Tongue (tissue), 2 donors: ENCODE measurements around the gene RHBDD2. TPM values are rescaled to one million over a fixed set of nuclear protein-coding genes. Genes with fewer than 3 reads are reported as not detected.
A peak's percentile ranks its signal among the peaks of the same experiment; 100 is the strongest.
"Not testable (repeated sequence)": the region's sequence is repeated elsewhere in the genome, so short reads cannot be mapped to it uniquely, and the experiment has no call there.

Experiments
- DNase-seq: peaks from one replicate; pipeline ENCODE4 v3.0.0-alpha.2; 2015
- total RNA-seq: library from RNA; depleted of rRNA; stranded (reverse); fragments of >200 nt; gene quantifications from one replicate; pipeline ENCODE4 v1.2.3, GENCODE V29; 2014

The RHBDD2 gene
- total RNA-seq, 1 donor from 2014 or later, result 8.5 TPM

DNA sequence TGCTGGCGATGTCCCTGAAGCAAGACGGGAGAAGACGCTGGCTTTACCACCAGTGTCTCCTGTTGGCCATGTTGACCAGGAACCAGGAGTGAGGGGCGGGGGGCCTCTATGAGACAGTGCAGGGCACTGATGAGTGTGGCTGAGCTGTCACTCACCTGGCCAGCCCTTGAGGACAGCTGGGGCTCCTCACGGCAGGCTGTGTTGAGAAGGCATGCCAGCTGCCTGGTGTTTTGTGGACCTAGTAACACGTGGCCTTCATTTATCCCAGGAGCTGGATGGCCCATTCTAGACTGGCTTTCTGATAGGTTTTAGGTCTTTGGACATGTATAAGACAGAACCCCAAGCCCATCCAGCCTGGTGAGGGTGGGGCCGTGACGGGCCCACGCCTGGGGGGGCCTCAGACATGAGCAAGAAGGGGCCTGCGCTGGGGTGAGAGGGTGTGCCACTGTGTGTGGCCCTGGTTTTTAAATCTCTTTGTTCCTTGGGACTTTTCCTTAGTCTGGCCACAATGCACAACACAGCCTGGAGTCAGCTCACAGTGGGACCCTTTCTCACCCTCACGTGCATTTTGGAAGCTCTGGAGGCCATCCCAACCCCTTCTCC, 10.5 kb downstream of the RHBDD2 start:
- peak; percentile 51 for DNase-seq

DNA sequence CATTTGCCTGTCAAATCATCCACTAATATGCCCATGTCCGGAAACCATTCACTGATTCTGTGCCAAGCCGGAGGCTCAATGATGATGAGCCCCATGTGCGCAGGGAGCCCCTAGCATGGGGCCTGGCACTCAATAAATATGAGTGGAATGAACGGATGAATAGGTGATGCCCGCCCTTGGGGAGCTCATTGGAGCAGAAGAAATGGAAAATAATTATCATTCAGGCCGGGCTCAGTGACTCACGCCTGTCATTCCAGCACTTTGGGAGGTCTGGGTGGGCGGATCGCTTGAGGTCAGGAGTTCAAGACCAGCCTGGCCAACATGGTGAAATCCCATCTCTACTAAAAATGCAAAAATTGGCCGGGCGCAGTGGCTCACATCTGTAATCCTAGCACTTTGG, 11.0 kb downstream of the RHBDD2 start:
- no peak for DNase-seq

DNA sequence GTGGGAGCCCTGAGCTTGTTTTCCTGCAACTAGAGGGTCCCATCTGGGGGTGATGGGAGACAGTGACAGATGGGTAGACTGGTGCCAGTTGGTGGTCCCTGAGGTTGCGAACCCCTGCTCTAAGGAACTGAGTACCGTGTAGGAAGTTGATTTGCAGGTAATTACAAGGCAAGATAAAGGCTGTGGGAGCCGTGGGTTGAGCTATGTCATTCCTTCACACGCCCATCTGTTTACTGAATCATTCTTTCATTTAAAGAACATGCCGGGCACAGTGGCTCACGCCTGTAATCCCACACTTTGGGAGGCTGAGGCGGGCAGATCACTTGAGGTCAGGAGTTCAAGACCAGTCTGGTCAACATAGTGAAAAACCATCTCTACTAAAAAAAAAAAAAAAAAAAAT, 12.4 kb downstream of the RHBDD2 start:
- DNase-seq, result not testable (repeated sequence)

DNA sequence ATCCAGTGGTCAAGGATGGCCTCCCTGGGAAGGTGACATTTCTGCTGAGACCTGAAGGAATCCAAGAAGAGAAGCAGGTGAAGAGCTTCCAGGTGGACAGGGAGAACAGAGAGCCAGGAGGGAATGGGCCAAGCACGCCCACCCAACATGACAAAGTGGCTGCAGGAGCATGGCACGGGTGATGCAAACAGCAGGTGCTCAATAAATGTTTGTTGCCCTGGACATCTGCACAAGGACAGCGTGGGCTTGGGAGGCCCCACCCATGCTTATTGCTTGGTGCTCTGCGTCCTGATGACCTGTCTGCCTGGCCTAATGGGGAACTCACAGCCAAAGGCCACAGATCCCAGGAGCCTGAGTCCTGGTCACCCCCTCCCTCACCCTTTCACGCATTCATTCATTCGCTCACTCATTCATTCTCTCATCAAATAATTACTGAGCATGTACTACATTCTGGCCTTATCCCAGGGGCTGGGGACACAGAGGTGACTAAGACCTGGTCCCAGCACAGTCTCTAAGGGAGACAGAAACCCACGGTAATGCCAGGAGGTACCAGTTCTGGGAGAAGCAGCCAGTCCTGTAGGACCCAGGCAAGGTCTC, 13.1 kb downstream of the RHBDD2 start:
- DNase-seq, result no peak

DNA sequence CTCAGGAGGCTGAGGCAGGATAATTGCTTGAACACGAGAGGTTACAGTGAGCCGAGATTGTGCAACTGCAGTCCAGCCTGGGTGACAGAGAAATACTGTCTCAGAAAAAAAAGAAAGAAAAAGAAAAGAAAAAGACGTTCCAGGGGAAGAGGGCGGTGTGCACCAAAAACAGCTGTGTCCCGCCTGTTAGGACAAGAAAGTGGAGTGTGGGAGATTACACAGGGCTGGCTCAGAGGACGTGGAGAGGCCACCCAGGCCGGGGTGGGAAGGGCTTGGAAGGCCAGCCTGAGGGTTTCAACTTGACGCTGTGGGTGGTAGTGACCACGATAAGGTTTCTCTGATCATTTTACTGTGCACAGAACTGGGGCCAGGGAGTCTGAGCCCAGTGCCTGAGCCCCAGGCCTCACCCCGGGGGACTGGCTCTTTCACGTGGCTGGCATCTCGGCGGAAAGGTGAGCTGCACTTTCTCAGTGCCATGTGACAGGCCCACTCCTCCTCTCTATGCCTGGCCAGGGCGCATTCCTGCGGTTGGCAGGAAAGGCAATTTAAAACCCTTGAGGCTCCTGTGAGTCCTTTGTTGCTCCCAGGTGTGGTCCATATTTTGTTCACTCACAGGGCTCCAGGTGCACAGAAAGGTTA, 13.9 kb downstream of the RHBDD2 start:
- peak; percentile 83 for DNase-seq

DNA sequence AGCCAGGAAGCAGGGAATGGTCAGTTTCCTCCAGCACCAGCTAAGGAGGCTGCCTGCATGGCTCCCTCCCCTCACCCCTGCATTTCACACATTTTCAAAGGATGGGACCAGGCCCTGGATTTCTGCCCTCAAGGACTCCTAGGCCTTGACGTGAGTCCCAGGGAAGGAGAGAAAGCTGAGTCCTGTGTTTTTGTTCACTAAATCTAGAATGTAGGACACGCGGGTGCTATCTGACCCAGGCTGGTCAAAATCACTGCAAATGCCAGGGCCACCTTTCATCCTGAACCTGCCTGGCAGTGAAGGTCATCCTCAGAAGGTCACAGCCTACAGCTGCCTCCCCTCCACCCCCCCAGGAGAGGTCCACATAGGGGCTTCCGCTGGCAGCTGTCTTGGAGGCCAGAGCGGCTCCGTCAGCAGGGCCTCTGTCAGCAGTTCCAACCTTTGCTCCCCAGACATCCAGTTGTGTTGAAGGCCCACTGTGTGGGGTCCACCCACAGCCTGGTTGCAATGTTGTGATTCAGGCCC, 18.0 kb downstream of the RHBDD2 start:
- no peak for DNase-seq

DNA sequence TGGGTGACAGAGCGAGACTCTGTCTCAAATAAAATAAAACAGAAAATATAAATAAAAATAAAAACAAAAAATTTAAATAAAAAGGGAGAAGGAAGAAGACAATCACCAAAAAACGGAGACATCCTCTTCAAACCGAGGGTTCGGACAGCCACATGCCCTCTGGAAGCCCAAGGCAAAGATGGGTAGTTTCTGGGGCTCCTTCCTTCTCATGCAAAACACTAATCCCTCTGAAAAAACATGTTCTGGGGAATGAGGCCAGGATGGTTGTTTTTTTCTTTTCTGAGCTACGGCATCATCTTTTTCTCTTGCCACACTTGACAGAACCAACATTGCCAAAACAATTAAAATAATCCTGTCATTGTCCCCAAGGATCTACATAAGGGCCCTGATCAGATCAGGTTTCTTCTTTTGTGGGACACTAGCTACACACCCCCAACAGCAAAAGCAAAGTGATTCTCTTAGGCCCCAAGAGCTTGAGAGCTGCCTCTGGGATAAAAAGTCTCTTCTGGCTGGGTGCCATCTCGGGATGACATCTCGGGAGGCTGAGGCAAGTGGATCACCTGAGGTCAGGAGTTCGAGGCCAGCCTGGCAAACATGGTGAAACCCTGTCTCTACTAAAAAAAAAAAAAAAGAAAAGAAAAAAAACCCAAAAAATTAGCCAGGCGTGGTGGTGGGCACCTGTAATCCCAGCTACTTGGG, 21.9 kb downstream of the RHBDD2 start:
- DNase-seq, result no peak

DNA sequence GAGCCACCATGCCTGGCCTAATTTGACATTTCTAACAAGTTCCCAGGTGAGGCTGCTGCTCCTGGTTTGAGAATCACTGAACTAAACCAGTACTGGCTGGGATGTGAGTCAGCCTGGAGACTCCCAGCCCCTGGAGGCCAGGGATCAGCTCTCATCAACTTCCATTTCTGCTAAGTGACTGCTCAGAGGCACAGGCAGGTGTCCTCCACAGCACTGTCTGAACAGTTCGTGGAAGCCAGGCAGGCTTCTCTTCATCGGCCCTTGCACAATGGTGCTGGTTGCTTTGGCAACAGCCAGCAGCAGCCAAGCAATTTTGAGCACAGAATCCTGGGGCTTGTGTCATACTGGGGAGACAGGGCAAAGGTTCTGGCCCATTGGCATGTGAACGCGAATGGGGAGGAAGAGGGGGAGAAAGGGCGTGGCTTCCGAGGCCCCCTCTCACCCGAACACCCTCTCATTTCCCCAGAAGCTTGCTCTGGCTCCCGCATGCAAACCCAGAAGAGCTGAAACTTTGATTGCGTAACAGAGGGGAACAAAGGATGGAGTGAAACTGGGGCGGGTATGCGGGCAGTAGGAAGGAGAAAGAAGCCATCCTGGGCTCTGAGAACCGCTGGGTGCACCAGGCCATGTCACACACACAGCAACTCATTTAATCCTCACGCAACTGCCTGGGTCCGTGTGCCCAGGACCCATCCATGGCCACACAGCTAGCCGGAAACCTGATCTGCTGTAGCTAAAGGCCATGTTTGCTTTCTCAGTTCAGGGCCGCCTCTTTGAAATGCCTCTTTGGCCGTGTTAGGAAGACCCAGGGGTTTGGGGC, 27.2 kb downstream of the RHBDD2 start:
- peak; percentile 63 for DNase-seq

DNA sequence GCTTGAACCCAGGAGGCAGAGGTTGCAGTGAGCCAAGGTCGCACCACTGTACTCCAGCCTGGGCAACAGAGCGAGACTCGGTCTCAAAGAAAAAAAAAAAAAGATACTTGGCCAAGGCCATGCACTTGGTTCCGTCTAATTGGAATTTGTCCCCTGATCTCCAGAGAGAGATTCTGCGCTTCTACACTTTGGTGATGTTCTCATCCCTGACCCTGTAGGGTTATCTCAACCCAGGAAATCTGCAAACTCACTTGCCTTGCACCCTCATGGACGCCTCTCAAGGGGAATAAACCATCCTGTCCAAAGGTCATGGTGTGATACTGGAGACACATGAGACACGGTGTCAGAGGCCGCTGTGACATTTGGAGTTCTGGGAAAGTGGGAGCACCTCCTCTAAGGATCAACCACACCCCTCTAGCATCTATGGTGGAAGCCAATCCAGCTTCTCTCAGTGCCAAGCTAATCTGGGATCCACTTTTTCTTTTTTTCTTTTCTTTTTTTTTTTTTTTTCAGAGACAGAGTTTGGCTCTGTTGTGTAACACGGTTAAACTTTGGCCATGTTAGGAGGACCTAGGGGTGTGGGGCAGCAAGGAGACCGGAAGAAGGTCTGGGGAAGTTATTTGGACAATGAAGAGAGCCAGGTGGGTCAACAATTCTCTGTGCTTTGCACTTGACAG, 28.3 kb downstream of the RHBDD2 start:
- no peak for DNase-seq

DNA sequence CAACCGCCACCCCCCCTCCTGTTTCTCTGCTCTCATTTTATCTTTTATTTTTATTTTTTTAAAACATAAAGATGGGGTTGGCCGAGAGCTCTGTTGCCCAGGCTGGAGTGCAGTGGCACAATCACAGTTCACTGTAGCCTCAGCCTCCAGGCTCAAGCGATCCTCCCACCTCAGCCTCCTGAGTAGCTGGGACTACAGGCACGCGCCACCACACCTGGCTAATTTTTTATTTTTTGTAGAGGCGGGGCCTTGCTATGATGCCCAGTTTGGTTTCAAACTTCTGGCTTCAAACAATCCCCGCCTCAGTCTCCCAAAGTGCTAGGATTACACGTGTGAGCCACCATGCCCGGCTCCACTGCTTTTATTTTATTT, 28.8 kb downstream of the RHBDD2 start:
- DNase-seq, result not testable (repeated sequence)

DNA sequence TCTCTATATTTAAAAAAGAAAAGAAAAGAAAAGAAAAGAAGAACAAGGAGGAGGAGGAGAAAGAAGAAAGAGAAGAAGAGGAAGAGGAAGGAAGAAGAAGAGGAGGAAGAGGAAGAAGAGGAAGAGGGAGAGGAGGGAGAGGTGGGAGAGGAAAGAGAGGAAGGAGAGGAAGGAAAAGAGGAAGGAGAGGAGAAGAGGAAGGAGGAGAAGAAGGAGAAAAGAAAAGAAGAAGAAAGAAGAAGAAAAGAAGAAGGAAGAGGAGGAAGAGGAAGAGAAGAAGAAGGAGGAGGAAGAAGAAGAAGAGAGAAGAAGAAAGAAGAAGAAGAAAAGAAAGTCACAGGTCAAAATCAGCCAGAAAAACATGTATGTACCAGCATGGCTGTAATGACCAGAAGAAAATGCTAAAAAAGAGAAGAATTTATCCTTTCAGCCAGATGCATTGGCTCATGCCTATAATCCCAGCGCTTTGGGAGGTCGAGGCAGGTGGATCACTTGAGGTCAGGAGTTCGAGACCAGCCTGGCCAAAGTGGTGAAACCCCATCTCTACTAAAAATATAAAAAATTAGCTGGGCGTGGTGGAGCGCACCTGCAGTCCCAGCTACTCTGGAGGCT, 30.8 kb downstream of the RHBDD2 start:
- DNase-seq, result no peak

DNA sequence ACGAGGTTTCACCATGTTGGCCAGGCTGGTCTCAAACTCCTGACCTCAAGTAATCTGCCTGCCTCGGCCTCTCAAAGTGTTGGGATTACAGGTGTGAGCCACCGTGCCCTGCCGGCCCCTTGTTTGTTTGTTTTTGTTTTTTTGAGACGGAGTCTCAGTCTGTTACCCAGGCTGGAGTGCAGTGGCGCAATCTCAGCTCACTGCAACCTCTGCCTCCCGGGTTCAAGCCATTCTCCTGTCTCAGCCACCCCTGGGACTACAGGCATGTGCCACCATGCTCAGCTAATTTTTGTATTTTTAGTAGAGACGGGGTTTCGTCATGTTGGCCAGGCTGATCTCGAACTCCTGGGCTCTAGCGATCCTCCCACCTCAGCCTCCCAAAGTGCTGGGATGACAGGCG, 32.4 kb downstream of the RHBDD2 start:
- not testable (repeated sequence) for DNase-seq

DNA sequence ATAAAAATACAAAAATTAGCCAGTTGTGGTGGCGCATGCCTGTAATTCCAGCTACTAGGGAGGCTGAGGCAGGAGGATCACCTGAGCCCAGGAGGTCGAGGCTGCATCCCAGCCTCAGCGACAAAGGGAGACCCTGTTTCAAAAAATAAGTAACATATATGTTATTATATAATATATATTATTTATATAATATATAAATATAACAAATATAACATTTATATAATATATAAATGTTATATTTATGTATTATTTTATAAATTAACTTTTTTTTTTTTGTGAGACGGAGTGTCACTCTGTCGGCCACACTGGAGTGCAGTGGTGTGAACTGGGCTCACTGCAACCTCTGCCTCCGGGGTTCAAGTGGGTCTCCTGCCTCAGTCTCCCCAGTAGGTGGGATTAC, 34.6 kb downstream of the RHBDD2 start:
- no peak for DNase-seq

DNA sequence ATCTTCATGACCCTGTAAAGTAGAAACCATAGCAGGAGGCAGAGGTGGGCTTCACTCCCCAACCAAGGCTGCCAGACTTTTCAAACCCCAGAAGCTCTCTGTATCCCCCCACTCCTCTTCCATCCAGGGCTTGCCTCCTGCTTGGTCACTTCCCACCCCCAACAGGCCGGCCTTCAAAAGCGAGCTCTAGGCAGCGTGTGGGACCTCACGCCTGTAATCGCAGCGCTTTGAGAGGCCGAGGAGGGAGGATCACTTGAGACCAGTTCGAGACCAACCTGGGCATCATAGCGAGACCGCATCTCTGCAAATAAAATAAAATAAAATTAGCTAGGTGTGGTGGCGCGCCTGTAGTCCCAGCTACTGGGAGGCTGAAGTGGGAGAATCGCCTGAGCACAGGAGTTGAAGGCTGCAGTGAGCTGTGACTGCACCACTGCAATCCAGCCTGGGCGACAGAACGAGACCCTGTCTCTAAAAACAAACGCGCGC, 35.4 kb downstream of the RHBDD2 start:
- no peak for DNase-seq

DNA sequence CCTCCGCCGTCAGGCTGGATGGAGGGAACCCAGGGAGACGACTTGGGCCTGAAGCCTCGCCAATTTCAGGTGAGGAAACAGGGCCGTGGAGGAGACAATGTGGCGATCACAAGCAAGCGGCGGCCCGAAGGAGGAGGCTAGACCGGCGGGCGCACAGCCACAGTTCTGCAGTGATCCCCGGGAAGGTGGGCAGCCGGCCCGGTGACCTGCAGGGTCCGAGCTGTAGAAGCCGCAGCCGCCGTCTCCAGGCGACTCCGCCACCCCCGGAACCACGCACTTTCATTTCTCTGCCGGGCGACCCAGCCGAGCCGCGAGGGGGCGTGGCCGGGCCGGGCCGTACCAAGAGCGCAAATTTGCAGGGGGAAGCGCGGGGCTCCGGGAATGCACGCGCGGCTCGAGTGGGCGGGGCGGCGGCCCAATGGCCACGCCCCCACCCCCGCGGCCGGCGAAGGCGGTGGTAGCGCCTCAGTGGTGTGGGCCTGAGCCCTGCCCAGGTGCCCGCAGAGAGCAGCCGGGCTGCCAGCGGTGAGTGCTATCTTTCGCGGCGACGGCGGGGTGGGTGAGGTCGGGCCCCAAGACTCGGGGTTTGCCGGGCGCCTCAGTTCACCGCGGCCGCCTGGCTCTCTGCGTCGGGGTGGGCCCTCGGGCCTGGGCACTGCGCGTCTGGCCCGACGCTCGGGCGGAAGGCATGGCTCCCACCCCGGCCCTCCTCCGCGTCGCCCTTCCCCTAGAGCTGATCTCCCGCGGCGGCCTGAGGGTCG, 36.0 kb downstream of the RHBDD2 start, which contains the start of gene POR:
Gene POR (plus strand): TSS at position 501 of the 761 bp plus-strand sequence. CDS start 38,847 bp downstream, outside the sequence.
- DNase-seq, result peak; percentile 97

DNA sequence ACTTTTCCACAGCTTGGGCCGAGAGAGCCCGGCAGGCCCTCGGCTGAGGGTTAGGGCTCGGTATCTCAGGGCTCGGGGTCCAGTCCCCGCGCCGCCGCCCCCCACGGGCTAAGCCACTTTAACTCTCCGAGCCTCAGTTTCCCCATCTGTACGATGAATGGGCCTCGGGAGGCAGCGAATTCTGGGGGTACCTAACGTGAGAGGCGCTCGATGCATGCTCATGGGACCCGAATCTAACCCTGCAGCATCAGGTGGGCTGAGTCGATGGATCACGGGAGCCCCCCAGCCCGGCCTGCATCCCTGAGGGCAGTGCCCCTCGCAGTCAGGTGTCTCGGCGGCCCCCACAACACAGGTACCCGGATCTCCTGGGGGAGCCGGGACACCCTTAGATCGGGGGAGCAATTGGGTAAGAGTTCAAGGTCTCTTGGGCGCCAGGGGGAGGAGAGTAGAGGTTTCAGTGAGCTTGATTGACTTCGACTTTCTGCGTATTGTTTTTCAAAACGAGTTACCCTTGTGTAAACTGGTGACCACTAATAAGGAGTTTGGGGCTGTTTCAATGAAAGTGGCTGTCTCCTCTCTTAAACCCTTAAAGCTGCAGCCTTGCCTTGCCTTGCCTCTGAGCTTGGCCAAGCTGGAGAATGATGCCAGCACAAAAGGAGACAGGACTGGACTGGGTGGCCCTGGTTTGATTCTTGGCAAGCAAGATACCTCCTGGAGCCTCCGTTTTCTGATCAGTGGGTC, 36.8 kb downstream of the RHBDD2 start:
- DNase-seq, result peak; percentile 20

DNA sequence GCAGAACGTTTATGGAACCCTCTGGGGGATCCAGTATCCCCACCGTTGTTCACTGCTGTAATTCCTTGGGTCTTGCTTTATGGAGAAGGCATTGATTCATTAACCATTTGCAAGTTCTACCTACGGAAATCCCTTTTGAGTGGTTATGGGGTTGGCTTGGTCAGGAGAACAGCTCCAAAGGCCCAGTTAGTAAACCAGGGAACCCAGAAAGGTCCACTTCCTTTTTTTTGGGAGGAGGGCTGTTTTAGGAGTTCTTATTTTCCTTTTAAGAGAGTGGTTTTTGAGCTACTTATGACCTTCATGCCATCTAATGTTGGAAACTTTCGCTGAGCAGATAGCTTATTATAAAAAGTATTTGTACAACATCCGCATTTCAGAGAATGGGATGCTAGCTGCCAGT, 37.4 kb downstream of the RHBDD2 start:
- no peak for DNase-seq

DNA sequence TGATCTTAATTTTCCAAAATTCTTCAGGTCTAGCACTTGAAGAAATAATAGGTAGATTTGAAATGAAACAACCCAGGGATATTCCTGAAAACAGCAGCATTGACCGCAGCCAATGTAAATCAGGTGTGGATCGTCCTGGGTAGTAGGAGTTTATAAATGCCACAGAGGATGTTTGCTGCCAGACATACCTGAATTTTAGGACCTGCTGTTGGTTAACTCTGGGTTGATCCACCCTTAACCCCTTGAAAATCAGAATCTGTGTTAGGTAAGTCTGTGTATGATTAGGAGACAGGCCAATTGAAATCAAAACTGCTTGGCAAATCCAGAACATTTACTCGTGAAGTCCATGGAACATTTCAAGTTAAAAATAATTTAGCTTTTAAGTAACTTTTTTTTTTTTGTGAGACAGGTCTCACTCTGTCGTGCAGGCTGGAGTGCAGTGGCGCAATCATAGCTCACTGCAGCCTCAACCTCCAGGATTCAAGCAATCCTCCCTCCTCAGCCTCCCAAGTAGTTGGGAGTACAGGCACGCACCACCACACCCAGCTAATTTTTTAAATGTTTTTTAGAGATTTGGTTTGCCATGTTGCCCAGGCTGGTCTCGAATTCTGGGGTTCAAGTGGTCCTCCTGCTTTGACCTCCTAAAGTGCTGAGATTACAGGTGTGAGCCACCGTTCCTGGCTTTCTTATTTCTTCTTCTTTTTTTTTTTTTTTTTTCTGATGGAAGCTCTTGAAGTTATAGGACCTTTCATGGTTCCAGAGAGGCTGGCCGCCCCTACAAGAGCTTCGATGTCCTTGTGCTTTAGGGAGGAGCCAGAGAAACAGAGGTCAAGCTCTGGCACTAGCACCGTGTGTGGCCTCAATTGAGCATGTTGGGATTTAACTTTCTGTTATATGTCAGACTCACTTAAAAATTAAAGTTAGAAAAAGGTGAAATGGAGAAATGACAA, 38.1 kb downstream of the RHBDD2 start:
- no peak for DNase-seq
